HL-60 (cell line): Measurements from ENCODE around the gene PKD2.
"Not testable (repeated sequence)": the region's sequence is repeated elsewhere in the genome, so short reads cannot be mapped to it uniquely, and the experiment has no call there.

Source experiments
- DNase-seq, 2 experiments: peaks; one replicate each; pipeline ENCODE4 v3.0.0-alpha.2; 2010 to 2020; ENCODE audit warnings: low read depth in 1 of 2, low spot score in 1 of 2
- H3K27ac ChIP-seq: fragments of 250-450 bp; sonication (Bioruptor Pico); replicated peaks from 2 replicates; pipeline ENCODE4 v1.5.1; 2020; ENCODE audit warnings: mild to moderate bottlenecking, moderate library complexity
- H3K27me3 ChIP-seq: fragments of 250-450 bp; sonication (Bioruptor Pico); 2 replicates; pipeline ENCODE4 v1.5.1; 2021; ENCODE audit warnings: mild to moderate bottlenecking, moderate library complexity; ENCODE audit not compliant: insufficient read depth, poor library complexity, severe bottlenecking
- H3K4me3 ChIP-seq: replicated peaks from 2 replicates; pipeline ENCODE4 v1.5.1; 2011; ENCODE audit warnings: mild to moderate bottlenecking, control low read depth, low read length; ENCODE audit not compliant: insufficient read depth
- CTCF ChIP-seq: IDR thresholded peaks from one replicate; pipeline ENCODE4 v1.5.1; 2011; ENCODE audit warnings: low read length, control low read depth, inconsistent platforms; ENCODE audit not compliant: insufficient read depth
- GABPA ChIP-seq: IDR thresholded peaks from 2 replicates; pipeline ENCODE4 v1.6.1; 2012; ENCODE audit warnings: low read depth
- POLR2AphosphoS5 ChIP-seq: IDR thresholded peaks from 2 replicates; pipeline ENCODE4 v1.6.1; 2012; ENCODE audit warnings: low read depth
- REST ChIP-seq: IDR thresholded peaks from 2 replicates; pipeline ENCODE4 v1.6.1; 2012; ENCODE audit warnings: low read depth; ENCODE audit not compliant: insufficient replicate concordance
- SPI1 ChIP-seq: IDR thresholded peaks from 2 replicates; pipeline ENCODE4 v1.6.1; 2012; ENCODE audit warnings: low read depth, mild to moderate bottlenecking, borderline replicate concordance

PKD2 gene

GRCh38 chr4:88112856-88113255, 105.4 kb downstream of the PKD2 start:
- Histone ChIP-seq H3K4me3 (no peak overlapping the region), H3K27ac (no peak overlapping the region), H3K27me3 (no peaks in the 10 kb centered on the region)
- DNase-seq = no peak
- TF ChIP-seq POLR2AphosphoS5 (no peak), SPI1 (no peak), REST (no peak), CTCF (no peak), GABPA (no peak)

- Histone ChIP-seq H3K4me3 (no peak overlapping the region), H3K27ac (no peak overlapping the region), H3K27me3 (no peaks in the 10 kb centered on the region)
- TF ChIP-seq GABPA (no peak), REST (no peak), POLR2AphosphoS5 (no peak), CTCF (no peak), SPI1 (no peak)
- no peak for DNase-seq
These were observed 108.2 kb downstream of the PKD2 start for GRCh38 chr4:88115587-88115986.

- Histone ChIP-seq H3K27me3 (no peaks in the 10 kb centered on the region), H3K27ac (no peak overlapping the region), H3K4me3 (no peak overlapping the region)
- no peak for DNase-seq
- TF ChIP-seq SPI1 (no peak), REST (no peak), GABPA (no peak)
These were observed 112.5 kb downstream of the PKD2 start for GRCh38 chr4:88119943-88120342.

GRCh38 chr4:88122260-88122659, 114.8 kb downstream of the PKD2 start:
- H3K4me3 ChIP-seq, DNase-seq, H3K27me3 ChIP-seq, H3K27ac ChIP-seq: not testable (repeated sequence)
